ENCODE results near the gene TXNIP. TPM values are rescaled to one million over a fixed set of nuclear protein-coding genes. Genes with fewer than 3 reads are reported as not detected.

Gene TXNIP
- total and polyA plus RNA-seq, 7 donors = 326 to 4,609 (median 1,623) TPM

DNA sequence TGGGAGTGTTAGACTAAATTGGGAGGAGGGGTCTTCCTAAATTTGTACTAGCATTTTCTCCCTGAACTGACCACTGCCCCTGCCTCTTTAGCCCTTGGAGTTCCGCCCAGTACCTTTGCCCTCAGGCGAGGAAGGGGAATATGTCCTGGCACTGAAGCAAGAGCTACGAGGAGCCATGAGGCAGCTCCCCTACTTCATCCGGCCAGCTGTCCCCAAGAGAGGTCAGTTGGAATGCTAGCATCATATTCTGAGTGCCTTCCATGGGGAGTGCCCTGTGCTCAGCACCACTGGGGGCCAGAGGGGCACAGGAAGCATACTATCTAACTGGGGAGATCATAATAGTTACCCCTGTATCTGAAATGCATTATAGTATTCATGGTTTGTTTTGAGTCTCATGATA lies 21.2 kb downstream of the TXNIP start:
- peaks cover 0 to 29% (median 28%) of the 10 kb centered on the region in 4 donors for H3K4me1 ChIP-seq
- H3K27ac ChIP-seq = no peak overlapping the region
- H3K4me3 ChIP-seq = no peak overlapping the region
- H3K27me3 ChIP-seq = no peaks in the 10 kb centered on the region
- no peaks in the 10 kb centered on the region for H3K9me3 ChIP-seq
- intact Hi-C loops (cut with DNase I) = no loop called here
- DNase-seq = no peak
- peaks cover 0 to 5% (median 0%) of the 10 kb centered on the region in 4 donors for H3K36me3 ChIP-seq
- TF ChIP-seq POLR2AphosphoS5 (IDR thresholded peaks at IDR 0.05) = no peak
- TF ChIP-seq, protein P1, sequence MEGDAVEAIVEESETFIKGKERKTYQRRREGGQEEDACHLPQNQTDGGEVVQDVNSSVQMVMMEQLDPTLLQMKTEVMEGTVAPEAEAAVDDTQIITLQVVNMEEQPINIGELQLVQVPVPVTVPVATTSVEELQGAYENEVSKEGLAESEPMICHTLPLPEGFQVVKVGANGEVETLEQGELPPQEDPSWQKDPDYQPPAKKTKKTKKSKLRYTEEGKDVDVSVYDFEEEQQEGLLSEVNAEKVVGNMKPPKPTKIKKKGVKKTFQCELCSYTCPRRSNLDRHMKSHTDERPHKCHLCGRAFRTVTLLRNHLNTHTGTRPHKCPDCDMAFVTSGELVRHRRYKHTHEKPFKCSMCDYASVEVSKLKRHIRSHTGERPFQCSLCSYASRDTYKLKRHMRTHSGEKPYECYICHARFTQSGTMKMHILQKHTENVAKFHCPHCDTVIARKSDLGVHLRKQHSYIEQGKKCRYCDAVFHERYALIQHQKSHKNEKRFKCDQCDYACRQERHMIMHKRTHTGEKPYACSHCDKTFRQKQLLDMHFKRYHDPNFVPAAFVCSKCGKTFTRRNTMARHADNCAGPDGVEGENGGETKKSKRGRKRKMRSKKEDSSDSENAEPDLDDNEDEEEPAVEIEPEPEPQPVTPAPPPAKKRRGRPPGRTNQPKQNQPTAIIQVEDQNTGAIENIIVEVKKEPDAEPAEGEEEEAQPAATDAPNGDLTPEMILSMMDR (IDR thresholded peaks at IDR 0.05) = no peak
- TF ChIP-seq POLR2A (IDR thresholded peaks at IDR 0.05) = no peak
- TF ChIP-seq EP300 (IDR thresholded peaks at IDR 0.05) = no peak
- 82 to 87% methylated on average over 4 of the region's 4 CpGs for WGBS, 2 donors

DNA sequence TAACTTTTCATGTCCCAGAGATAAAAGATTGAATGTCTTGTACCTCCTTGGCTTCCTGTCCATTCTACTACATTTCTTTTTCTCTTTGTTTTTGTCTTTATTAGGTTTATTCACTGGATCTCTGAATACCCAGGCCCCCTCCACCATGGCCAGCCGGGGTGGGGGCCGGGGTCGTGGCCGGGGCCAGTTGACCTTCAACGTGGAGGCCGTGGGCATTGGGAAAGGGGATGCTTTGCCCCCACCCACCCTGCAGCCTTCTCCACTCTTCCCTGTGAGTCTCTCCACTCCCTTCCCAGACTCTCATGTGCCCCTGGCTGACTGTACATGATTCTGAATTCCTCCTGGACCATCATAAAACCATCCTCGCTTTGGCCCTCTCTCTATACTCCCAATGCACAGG lies 21.7 kb downstream of the TXNIP start:
- H3K4me3 ChIP-seq = no peak overlapping the region
- DNase-seq = no peak
- H3K9me3 ChIP-seq = no peaks in the 10 kb centered on the region
- peaks cover 0 to 24% (median 23%) of the 10 kb centered on the region in 4 donors for H3K4me1 ChIP-seq
- H3K27me3 ChIP-seq = no peaks in the 10 kb centered on the region
- H3K36me3 ChIP-seq = peaks cover 0 to 5% (median 0%) of the 10 kb centered on the region in 4 donors
- no peak overlapping the region for H3K27ac ChIP-seq
- TF ChIP-seq, protein P1 (IDR thresholded peaks at IDR 0.05) = no peak
- no peak for TF ChIP-seq EP300 (IDR thresholded peaks at IDR 0.05)
- TF ChIP-seq POLR2AphosphoS5 (IDR thresholded peaks at IDR 0.05) = no peak
- no peak for TF ChIP-seq POLR2A (IDR thresholded peaks at IDR 0.05)
- intact Hi-C loops (cut with DNase I) = no loop called here
- WGBS, 2 donors = 84 to 87% methylated on average over 7 of the region's 7 CpGs

DNA sequence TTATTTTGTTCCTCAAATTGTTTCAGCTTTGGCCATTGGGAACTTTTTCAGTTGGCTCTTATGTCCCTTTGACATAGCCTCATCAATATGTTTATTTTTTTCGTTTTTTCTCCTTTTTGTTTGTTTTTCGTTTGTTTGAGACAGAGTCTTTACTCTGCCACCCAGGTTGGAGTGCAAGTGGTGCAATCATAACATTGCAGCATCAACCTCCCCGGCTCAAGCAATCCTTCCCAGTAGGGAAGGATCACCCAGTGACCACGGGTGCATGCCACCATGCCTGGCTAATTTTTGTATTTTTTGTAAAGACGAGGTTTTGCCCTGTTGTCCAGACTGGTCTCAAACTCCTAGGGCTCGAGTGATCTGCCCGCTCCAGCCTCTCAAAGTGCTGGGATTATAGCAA lies 23.8 kb downstream of the TXNIP start:
- WGBS, 2 donors = 81 to 84% methylated on average over 7 of the region's 7 CpGs
- no peaks in the 10 kb centered on the region for H3K27me3 ChIP-seq
- peaks cover 0 to 5% (median 0%) of the 10 kb centered on the region in 4 donors for H3K36me3 ChIP-seq
- peaks cover 0 to 5% (median 5%) of the 10 kb centered on the region in 4 donors for H3K4me1 ChIP-seq
- DNase-seq = no peak
- intact Hi-C loops (cut with DNase I) = no loop called here
- H3K4me3 ChIP-seq = no peak overlapping the region
- no peak overlapping the region for H3K27ac ChIP-seq
- no peaks in the 10 kb centered on the region for H3K9me3 ChIP-seq
- no peak for TF ChIP-seq POLR2A (IDR thresholded peaks at IDR 0.05)
- no peak for TF ChIP-seq POLR2AphosphoS5 (IDR thresholded peaks at IDR 0.05)
- TF ChIP-seq, protein P1 (IDR thresholded peaks at IDR 0.05) = no peak
- no peak for TF ChIP-seq EP300 (IDR thresholded peaks at IDR 0.05)

DNA sequence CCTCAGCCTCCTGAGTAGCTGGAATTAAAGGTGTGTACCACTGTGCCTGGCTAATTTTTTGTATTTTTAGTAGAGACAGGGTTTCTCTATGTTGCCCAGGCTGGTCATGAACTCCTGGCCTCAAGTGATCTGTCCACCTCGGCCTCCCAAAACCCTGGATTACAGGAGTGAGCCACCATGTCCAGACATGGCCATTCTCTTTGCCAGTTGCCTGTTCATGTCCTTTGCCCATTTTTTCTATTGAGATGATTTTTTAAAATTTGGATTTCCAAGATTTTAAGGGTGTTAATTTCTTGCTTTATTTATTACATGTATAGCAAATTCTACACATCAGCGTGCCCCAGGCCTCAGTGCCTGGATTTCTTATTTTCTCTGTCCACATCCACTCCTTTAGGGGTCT lies 29.1 kb downstream of the TXNIP start:
- Histone ChIP-seq H3K4me3 (no peak overlapping the region), H3K36me3 (no peaks in the 10 kb centered on the region), H3K4me1 (peaks cover 0 to 29% (median 25%) of the 10 kb centered on the region in 4 donors), H3K27ac (no peak overlapping the region), H3K9me3 (no peaks in the 10 kb centered on the region), H3K27me3 (no peaks in the 10 kb centered on the region)
- intact Hi-C loops (cut with DNase I) = no loop called here
- WGBS, 2 donors = 98% methylated on average over 2 of the region's 2 CpGs
- DNase-seq = no peak
- no peak for TF ChIP-seq POLR2A (IDR thresholded peaks at IDR 0.05)
- no peak for TF ChIP-seq POLR2AphosphoS5 (IDR thresholded peaks at IDR 0.05)
- TF ChIP-seq, protein P1 (IDR thresholded peaks at IDR 0.05) = no peak
- TF ChIP-seq EP300 (IDR thresholded peaks at IDR 0.05) = no peak
